IMR-90 (cell line): Measurements from ENCODE around the gene DDX54. TPM values are rescaled to one million over a fixed set of nuclear protein-coding genes. Genes with fewer than 3 reads are reported as not detected.
A peak's percentile ranks its signal among the peaks of the same experiment; 100 is the strongest.

Experiments
- ATAC-seq: fragments of 200-7000 bp; cut with Tn5 transposase; 2 replicates; pipeline ENCODE4 v1.9.1; 2020; ENCODE audit warnings: low read depth, mild to moderate bottlenecking, moderate library complexity
- BruUV-seq: library from RNA; stranded (reverse); fragments of 400-500 nt; replicated peaks from 2 replicates; lab custom pipeline; 2021; lab: Mats Ljungman, UMichigan
- CTCF ChIA-PET: fragments of 300-600 bp; formaldehyde crosslinking; extraction: SDS; loops from one replicate; lab custom pipeline; 2021; ENCODE audit warnings: antibody characterized with exemption; lab: Yijun Ruan, JAX
- POLR2A ChIA-PET: fragments of 300-600 bp; sonication (Branson Sonifier 250); formaldehyde crosslinking; loops from one replicate; lab custom pipeline; 2022; ENCODE audit warnings: antibody characterized with exemption; ENCODE audit not compliant: unreplicated experiment; lab: Charles Lee
- DNase-seq: peaks from one replicate; pipeline ENCODE4 v3.0.0; 2013
- H2AFZ ChIP-seq: replicated peaks from 2 replicates; pipeline ENCODE3; 2013; ENCODE audit warnings: low read length, mild to moderate bottlenecking; ENCODE audit not compliant: poor library complexity
- H2AK5ac ChIP-seq: 2 replicates; pipeline ENCODE4 v1.6.1; 2013; ENCODE audit warnings: low read depth, low read length, inconsistent platforms
- H2AK9ac ChIP-seq: replicated peaks from 2 replicates; pipeline ENCODE3; 2013; ENCODE audit warnings: mild to moderate bottlenecking, low read depth, low read length, moderate library complexity; ENCODE audit not compliant: poor library complexity
- H2BK120ac ChIP-seq: 2 replicates; pipeline ENCODE4 v1.6.1; 2013; ENCODE audit warnings: low read depth, low read length, inconsistent platforms
- H2BK15ac ChIP-seq: 3 replicates; pipeline ENCODE4 v1.6.1; 2013; ENCODE audit warnings: low read depth, low read length, inconsistent platforms
- H2BK20ac ChIP-seq: 2 replicates; pipeline ENCODE4 v1.6.1; 2013; ENCODE audit warnings: low read depth, mild to moderate bottlenecking, inconsistent platforms, low read length, moderate library complexity
- H2BK5ac ChIP-seq: 2 replicates; pipeline ENCODE4 v1.6.1; 2013; ENCODE audit warnings: mild to moderate bottlenecking, low read depth, low read length, inconsistent platforms; ENCODE audit not compliant: poor library complexity, severe bottlenecking
- H3K14ac ChIP-seq: replicated peaks from 2 replicates; pipeline ENCODE4 v1.6.1; 2013; ENCODE audit warnings: low read depth, low read length, inconsistent platforms
- H3K18ac ChIP-seq: 2 replicates; pipeline ENCODE4 v1.6.1; 2013; ENCODE audit warnings: low read depth, low read length, control low read depth
- H3K23ac ChIP-seq: 2 replicates; pipeline ENCODE4 v1.6.1; 2013; ENCODE audit warnings: low read depth, low read length, inconsistent platforms
- H3K27ac ChIP-seq: 2 replicates; pipeline ENCODE4 v1.5.1; 2013; ENCODE audit warnings: mild to moderate bottlenecking, control low read depth, low read length; ENCODE audit not compliant: insufficient read depth
- H3K27me3 ChIP-seq: 2 replicates; pipeline ENCODE4 v1.6.1; 2013; ENCODE audit warnings: low read length; ENCODE audit not compliant: control insufficient read depth, insufficient read depth
- H3K36me3 ChIP-seq: 2 replicates; pipeline ENCODE4 v1.6.1; 2013; ENCODE audit warnings: low read length, mixed read lengths; ENCODE audit not compliant: control insufficient read depth, insufficient read depth
- H3K4ac ChIP-seq: 2 replicates; pipeline ENCODE4 v1.6.1; 2013; ENCODE audit warnings: low read depth, low read length, inconsistent platforms
- H3K4me1 ChIP-seq: 2 replicates; pipeline ENCODE4 v1.6.1; 2013; ENCODE audit warnings: low read length, mixed read lengths; ENCODE audit not compliant: control insufficient read depth, insufficient read depth
- H3K4me2 ChIP-seq: 2 replicates; pipeline ENCODE4 v1.6.1; 2013; ENCODE audit warnings: low read depth, mild to moderate bottlenecking, control low read depth, low read length, moderate library complexity
- H3K4me3 ChIP-seq: 2 replicates; pipeline ENCODE4 v1.5.1; 2013; ENCODE audit warnings: low read depth, mild to moderate bottlenecking, control low read depth, low read length, moderate library complexity; ENCODE audit not compliant: insufficient read depth
- H3K56ac ChIP-seq: 2 replicates; pipeline ENCODE4 v1.6.1; 2013; ENCODE audit warnings: low read length, inconsistent platforms; ENCODE audit not compliant: insufficient read depth; ENCODE audit errors: extremely low read depth
- H3K79me1 ChIP-seq, 2 experiments: 2 replicates each; pipeline ENCODE4 v1.6.1; 2013; ENCODE audit warnings: low read length in 2 of 2, inconsistent platforms in 1 of 2, low read depth in 1 of 2
- H3K9ac ChIP-seq: 2 replicates; pipeline ENCODE4 v1.6.1; 2013; ENCODE audit warnings: low read depth, low read length, control low read depth
- H3K9me1 ChIP-seq: 2 replicates; pipeline ENCODE4 v1.6.1; 2013; ENCODE audit warnings: low read length, inconsistent platforms; ENCODE audit not compliant: insufficient read depth
- H3K9me3 ChIP-seq: 2 replicates; pipeline ENCODE4 v1.6.1; 2013; ENCODE audit warnings: low read length; ENCODE audit not compliant: control insufficient read depth, insufficient read depth
- H4K20me1 ChIP-seq: 2 replicates; pipeline ENCODE4 v1.6.1; 2013; ENCODE audit warnings: low read length, inconsistent platforms; ENCODE audit not compliant: insufficient read depth
- H4K5ac ChIP-seq: 2 replicates; pipeline ENCODE4 v1.6.1; 2013; ENCODE audit warnings: mild to moderate bottlenecking, low read depth, low read length, control low read depth
- H4K8ac ChIP-seq, 2 experiments: 2 replicates each; pipeline ENCODE4 v1.6.1; 2013; ENCODE audit warnings: low read depth in 2 of 2, low read length in 2 of 2, control low read depth in 1 of 2, inconsistent platforms in 1 of 2
- H4K91ac ChIP-seq: 2 replicates; pipeline ENCODE4 v1.6.1; 2013; ENCODE audit warnings: low read depth, low read length, inconsistent platforms; ENCODE audit not compliant: insufficient read depth
- BHLHE40 ChIP-seq: fragments of 150-350 bp; IDR thresholded peaks from 2 replicates; pipeline ENCODE4 v1.6.1; 2016; ENCODE audit warnings: mild to moderate bottlenecking, low read depth, low read length
- CEBPB ChIP-seq: IDR thresholded peaks from 2 replicates; pipeline ENCODE4 v1.6.1; 2012; ENCODE audit warnings: low read depth, low read length, improper control_type of control experiment
- MAFK ChIP-seq: IDR thresholded peaks from 2 replicates; pipeline ENCODE4 v1.6.1; 2012; ENCODE audit warnings: low read depth, low read length, improper control_type of control experiment
- POLR2A ChIP-seq: IDR thresholded peaks from 2 replicates; pipeline ENCODE4 v1.6.1; 2012; ENCODE audit warnings: mild to moderate bottlenecking, low read depth, low read length
- RCOR1 ChIP-seq: IDR thresholded peaks from 2 replicates; pipeline ENCODE4 v1.6.1; 2012; ENCODE audit warnings: mild to moderate bottlenecking, low read length, improper control_type of control experiment; ENCODE audit not compliant: insufficient replicate concordance
- WGBS, 2 experiments: methylation state at CpG; one replicate each; pipeline versions ENCODE4 v1.1.5 to v1.1.7; 2013; ENCODE audit warnings: missing lambda C conversion rate in 2 of 2; ENCODE audit not compliant: insufficient read length in 1 of 2; ENCODE audit errors: extremely low coverage in 2 of 2; 5-methylcytosine and 5-hydroxymethylcytosine counted together
- dilution Hi-C: fragments of 300-500 bp; cut with HindIII; formaldehyde crosslinking; loops from one replicate; pipeline ENCODE4 v1.14.3; 2018; ENCODE audit warnings: low sequenced_read_pairs; ENCODE audit not compliant: unreplicated experiment
- in situ Hi-C: fragments of 300-500 bp; cut with MboI; formaldehyde crosslinking; loops from 3 replicates; pipeline ENCODE4 v1.14.3; 2019; ENCODE audit warnings: low sequenced_read_pairs, inconsistent platforms, mixed read lengths
- intact Hi-C: fragments of 100-400 bp; cut with micrococcal nuclease; formaldehyde crosslinking; loops from 2 replicates; pipeline ENCODE4 v1.10.0; 2022
- polyA plus RNA-seq, 3 experiments: library from polyadenylated mRNA; depleted of rRNA; stranded (reverse); fragments of >200 nt; gene quantifications; 2 replicates each; pipeline ENCODE4 v1.2.3, GENCODE V29; 2012; ENCODE audit warnings: low replicate concordance in 1 of 3
- total RNA-seq: library from RNA; depleted of rRNA; stranded (reverse); fragments of >200 nt; gene quantifications from 2 replicates; pipeline ENCODE4 v1.2.3, GENCODE V29; 2012
- TF ChIP-seq, protein P1 (sequence below): fragments of 150-350 bp; IDR thresholded peaks from 2 replicates; pipeline ENCODE4 v1.6.1; 2016; ENCODE audit warnings: low read depth, mild to moderate bottlenecking, low read length, moderate library complexity, borderline replicate concordance

The DDX54 gene
- total and polyA plus RNA-seq, 2 of the 4 experiments (the other 2 are of a cell fraction): 23.8 to 47.5 TPM

- no peak overlapping the region for H3K14ac ChIP-seq
- no peak overlapping the region for H2AK9ac ChIP-seq
- intact Hi-C loops: no loop called here
- no peaks in the 10 kb centered on the region for H3K4me1 ChIP-seq
- POLR2A ChIA-PET: no interaction called here
- H3K27ac ChIP-seq: no peak overlapping the region
- no peak for DNase-seq
- no peak overlapping the region for H3K4me2 ChIP-seq
- no peaks in the 10 kb centered on the region for H3K36me3 ChIP-seq
- no peak overlapping the region for H3K4ac ChIP-seq
- in situ Hi-C loops: no loop called here
- H3K56ac ChIP-seq: no peak overlapping the region
- no peak overlapping the region for H2BK120ac ChIP-seq
- H3K9me3 ChIP-seq: no peaks in the 10 kb centered on the region
- no peak overlapping the region for H4K5ac ChIP-seq
- no peak overlapping the region for H4K8ac ChIP-seq
- H2BK15ac ChIP-seq: no peak overlapping the region
- peaks cover 1% of the 10 kb centered on the region; the same call in 1 of the 2 replicates for H3K27me3 ChIP-seq
- H2BK20ac ChIP-seq: no peak overlapping the region
- dilution Hi-C loops: no loop called here
- CTCF ChIA-PET: no interaction called here
- no TSS peak for BruUV-seq
- no peak for TF ChIP-seq BHLHE40
- no peak for TF ChIP-seq RCOR1
- no peak for TF ChIP-seq POLR2A
- TF ChIP-seq, protein P1, sequence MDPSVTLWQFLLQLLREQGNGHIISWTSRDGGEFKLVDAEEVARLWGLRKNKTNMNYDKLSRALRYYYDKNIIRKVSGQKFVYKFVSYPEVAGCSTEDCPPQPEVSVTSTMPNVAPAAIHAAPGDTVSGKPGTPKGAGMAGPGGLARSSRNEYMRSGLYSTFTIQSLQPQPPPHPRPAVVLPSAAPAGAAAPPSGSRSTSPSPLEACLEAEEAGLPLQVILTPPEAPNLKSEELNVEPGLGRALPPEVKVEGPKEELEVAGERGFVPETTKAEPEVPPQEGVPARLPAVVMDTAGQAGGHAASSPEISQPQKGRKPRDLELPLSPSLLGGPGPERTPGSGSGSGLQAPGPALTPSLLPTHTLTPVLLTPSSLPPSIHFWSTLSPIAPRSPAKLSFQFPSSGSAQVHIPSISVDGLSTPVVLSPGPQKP: no peak
- TF ChIP-seq CEBPB: no peak
- peak; percentile 76; the same call in 1 of the 2 replicates for TF ChIP-seq MAFK
- no peaks in the 10 kb centered on the region for H3K79me1 ChIP-seq
- H2BK5ac ChIP-seq: no peak overlapping the region
- H4K20me1 ChIP-seq: no peaks in the 10 kb centered on the region
- no peak overlapping the region for H4K91ac ChIP-seq
- ATAC-seq: no peak
- H3K23ac ChIP-seq: no peak overlapping the region
- WGBS, 2 experiments: no CpG with 5 or more reads among the region's 6 CpGs
- H3K9ac ChIP-seq: no peak overlapping the region
- no peaks in the 10 kb centered on the region for H3K9me1 ChIP-seq
- H3K18ac ChIP-seq: no peak overlapping the region
- no peak overlapping the region for H2AK5ac ChIP-seq
- no peak overlapping the region for H3K4me3 ChIP-seq
- no peak overlapping the region for H2AFZ ChIP-seq
Measured at GRCh38 chr12:113134521-113134951, 50.7 kb downstream of the DDX54 start.
